ENCODE measurements around the gene KRTAP10-7. TPM values are rescaled to one million over a fixed set of nuclear protein-coding genes. Genes with fewer than 3 reads are reported as not detected.

Gene KRTAP10-7
- total and polyA plus RNA-seq, 2 of the 13 experiments (the other 11 are each of a cell fraction or from before 2014, with no cell fraction given): not detected

GRCh38 chr21:44603109-44603875 is 2.9 kb downstream of the KRTAP10-7 start:
- FAIRE-seq: no peak
- Histone ChIP-seq H3K36me3 (replicated peaks in 1 of 2; ENCODE audit: control insufficient read depth in 1 of 2, insufficient read depth in 2 of 2, low read length in 2 of 2) (no peaks in the 10 kb centered on the region), H3K4me3 (replicated peaks in 1 of 3; ENCODE audit: insufficient read depth in 1 of 3, low read depth in 2 of 3, low read length in 3 of 3) (no peak overlapping the region), H3K79me2 (ENCODE audit: insufficient read depth, low read length) (no peaks in the 10 kb centered on the region), H3K4me2 (ENCODE audit: low read depth, low read length) (no peak overlapping the region), H3K27ac (ENCODE audit: extremely low read length, insufficient read depth, low read length) (no peak overlapping the region), H4K20me1 (ENCODE audit: insufficient read depth, low read length) (no peaks in the 10 kb centered on the region), H3K27me3 (ENCODE audit: control insufficient read depth in 1 of 2, insufficient read depth in 2 of 2, low read length in 2 of 2) (peaks cover 0 to 1% of the 10 kb centered on the region in 2 experiments; a peak in 1 of 5 replicates), H3K9me3 (ENCODE audit: low read length) (no peaks in the 10 kb centered on the region), H2AFZ (ENCODE audit: low read length) (no peak overlapping the region), H3K4me1 (ENCODE audit: insufficient read depth, low read length) (no peaks in the 10 kb centered on the region), H3K9ac (ENCODE audit: insufficient read depth, low read depth, low read length) (no peak overlapping the region)
- in situ Hi-C loops (cut with HindIII; ENCODE audit: extremely low pct_ligation_motif_present, low pct_unique_long_range_greater_than_20kb) (no loop called here), intact Hi-C loops (cut with micrococcal nuclease; ENCODE audit: unreplicated experiment) (no loop called here)
- no peak for DNase-seq (ENCODE audit: low spot score)
- no peak for ATAC-seq
- ChIA-PET CTCF (ENCODE audit: low intra/inter-chr PET ratio, low total read pairs) (no interaction called here), POLR2A (no interaction called here)
- TF ChIP-seq GRHL1 (CRISPR knock-in tag; conservative IDR thresholded peaks at IDR 0.05) (no peak), CTCF (CRISPR knock-in tag; IDR thresholded peaks at IDR 0.05) (no peak), ARID3A (IDR thresholded peaks at IDR 0.05; ENCODE audit: low read depth, low read length) (no peak), ZNF280D (CRISPR knock-in tag; IDR thresholded peaks at IDR 0.05) (no peak), ELF1 (CRISPR knock-in tag; IDR thresholded peaks at IDR 0.05) (no peak), HNRNPK (IDR thresholded peaks at IDR 0.05; ENCODE audit: low read depth, low read length, poor library complexity, severe bottlenecking) (no peak), TBL1XR1 (IDR thresholded peaks at IDR 0.05; ENCODE audit: borderline replicate concordance, low read length, partially characterized antibody) (no peak), GMEB2 (CRISPR knock-in tag; IDR thresholded peaks at IDR 0.05; ENCODE audit: low read depth) (no peak), ZNF569 (CRISPR knock-in tag; IDR thresholded peaks at IDR 0.05; ENCODE audit: borderline replicate concordance) (no peak), ZNF557 (CRISPR knock-in tag; IDR thresholded peaks at IDR 0.05) (no peak), JUN (CRISPR knock-in tag; IDR thresholded peaks at IDR 0.05) (no peak)
- WGBS (ENCODE audit: low lambda C conversion rate): 62% methylated on average over 8 of the region's 17 CpGs
- no TSS peak for BruUV-seq (replicated peaks)

Data from HepG2 (cell line).